CD4-positive, CD25-positive, alpha-beta regulatory T cell (primary cell): ENCODE measurements around the gene IGFALS. TPM values are rescaled to one million over a fixed set of nuclear protein-coding genes. Genes with fewer than 3 reads are reported as not detected.

Experiments
- ATAC-seq, 2 donors: fragments of 150-1000 bp; cut with Tn5 transposase; one replicate each; pipeline ENCODE4 v1.10.0; 2021; ENCODE audit warnings: low read depth in 2 of 2, moderate number of reproducible peaks in 2 of 2, moderate library complexity in 1 of 2
- DNase-seq, 3 donors: peaks; one replicate each; pipeline versions ENCODE4 v3.0.0 to v3.0.0-alpha.2; 2012 to 2022; ENCODE audit warnings: mixed read lengths in 1 of 3
- H3K27ac ChIP-seq: one replicate; pipeline ENCODE4 v1.7.0; 2013; ENCODE audit warnings: mild to moderate bottlenecking, low read length; ENCODE audit not compliant: insufficient read depth, poor library complexity, severe bottlenecking
- H3K27me3 ChIP-seq: one replicate; pipeline ENCODE4 v1.7.0; 2013; ENCODE audit warnings: low read length; ENCODE audit not compliant: control insufficient read depth, insufficient read depth
- H3K36me3 ChIP-seq: one replicate; pipeline ENCODE4 v1.7.0; 2013; ENCODE audit warnings: mild to moderate bottlenecking, low read length, moderate library complexity; ENCODE audit not compliant: control insufficient read depth, insufficient read depth
- H3K4me1 ChIP-seq: 2 replicates; pipeline ENCODE4 v1.7.0; 2013; ENCODE audit warnings: mild to moderate bottlenecking, low read length; ENCODE audit not compliant: insufficient read depth, control insufficient read depth, poor library complexity, severe bottlenecking
- H3K4me3 ChIP-seq: one replicate; pipeline ENCODE4 v1.7.0; 2013; ENCODE audit warnings: low read depth, mild to moderate bottlenecking, low read length, moderate library complexity
- H3K9me3 ChIP-seq, 2 experiments: 1 replicate in 1 of 2; 2 replicates in 1 of 2; pipeline ENCODE4 v1.7.0; 2013; ENCODE audit warnings: low read length in 2 of 2, mild to moderate bottlenecking in 1 of 2, moderate library complexity in 1 of 2; ENCODE audit not compliant: control insufficient read depth in 2 of 2
- H3K27ac Mint-ChIP-seq, 3 donors: one replicate each; pipeline ENCODE4 v1.8.0; 2020 to 2022; ENCODE audit warnings: mild to moderate bottlenecking in 3 of 3, mixed read lengths in 3 of 3, moderate library complexity in 2 of 3
- H3K27me3 Mint-ChIP-seq: one replicate; pipeline ENCODE4 v1.8.0; 2022; ENCODE audit warnings: mild to moderate bottlenecking, mixed read lengths
- H3K36me3 Mint-ChIP-seq: one replicate; pipeline ENCODE4 v1.8.0; 2020; ENCODE audit warnings: mixed read lengths
- H3K4me1 Mint-ChIP-seq, 4 donors: one replicate each; pipeline ENCODE4 v1.8.0; 2020 to 2022; ENCODE audit warnings: mixed read lengths in 4 of 4, mild to moderate bottlenecking in 1 of 4
- H3K4me3 Mint-ChIP-seq, 4 donors: one replicate each; pipeline ENCODE4 v1.8.0; 2020 to 2022; ENCODE audit warnings: mild to moderate bottlenecking in 4 of 4, mixed read lengths in 4 of 4, moderate library complexity in 3 of 4
- H3K9me3 Mint-ChIP-seq, 7 donors: one replicate each; pipeline ENCODE4 v1.8.0; 2020 to 2022; ENCODE audit warnings: mixed read lengths in 7 of 7, mild to moderate bottlenecking in 3 of 7, moderate library complexity in 2 of 7
- polyA plus RNA-seq, 4 donors: library from polyadenylated mRNA; unstranded; fragments of 300-500 nt; fragmentation: Illumina TruSeq; gene quantifications; one replicate each; pipeline ENCODE4 v1.2.3, GENCODE V29; 2021
- total RNA-seq: library from RNA; stranded (reverse); gene quantifications from one replicate; pipeline ENCODE4 v1.2.3, GENCODE V29; 2022

The IGFALS gene
- total and polyA plus RNA-seq, 5 donors from 2014 or later = 0.24 to 0.84 TPM; not detected in 3

DNA sequence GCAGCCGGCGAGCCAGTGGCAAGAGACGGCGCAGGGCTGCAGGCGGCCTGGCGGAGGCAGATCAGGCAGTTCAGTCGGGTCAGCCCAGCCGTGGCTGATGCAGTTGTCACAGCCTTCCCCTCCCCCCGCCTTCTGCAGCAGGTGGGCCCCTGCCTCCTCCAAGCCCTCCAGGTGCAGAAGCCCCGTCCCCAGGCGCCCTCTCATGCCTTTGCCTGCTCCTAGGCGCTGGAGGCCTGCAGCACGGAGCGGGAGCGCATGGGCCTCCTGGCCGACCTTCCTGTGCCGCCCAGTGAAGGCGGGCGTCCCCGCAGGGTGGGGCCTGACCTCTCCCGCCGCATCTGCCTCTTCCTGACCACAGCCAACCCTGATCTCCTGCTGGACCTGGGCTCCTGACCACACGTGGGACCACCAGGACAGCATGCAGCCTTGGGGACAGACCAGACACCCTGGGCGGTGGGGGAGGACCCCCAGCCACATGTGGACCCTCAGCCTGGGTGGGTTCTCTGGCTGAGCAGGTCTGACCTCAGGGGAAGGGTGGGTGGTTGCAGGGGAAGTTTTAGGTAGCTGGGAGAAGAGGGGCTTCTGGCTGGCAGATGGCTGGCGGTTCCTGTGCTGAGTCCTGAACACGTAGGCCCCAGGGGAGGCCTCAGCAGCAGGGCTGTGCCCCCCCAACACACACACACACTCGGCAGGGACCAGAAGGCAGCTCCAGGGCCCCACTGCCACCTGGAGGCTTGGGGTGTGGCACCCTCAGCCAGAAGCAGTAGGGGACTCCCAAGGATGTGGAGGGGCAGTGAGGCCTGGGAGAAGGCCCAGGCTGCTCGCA lies 17.4 kb downstream of the IGFALS start:
- Mint-ChIP-seq H3K36me3 (no peaks in the 10 kb centered on the region), H3K9me3 (no peaks in the 10 kb centered on the region), H3K27me3 (no peaks in the 10 kb centered on the region), H3K4me3 (peak overlapping the region in 1 of 4 donors; percentile 41), H3K27ac (no peak overlapping the region), H3K4me1 (peaks cover 0 to 18% (median 1%) of the 10 kb centered on the region in 4 donors)
- Histone ChIP-seq H3K4me1 (peaks cover 33% of the 10 kb centered on the region), H3K4me3 (no peak overlapping the region), H3K9me3 (no peaks in the 10 kb centered on the region), H3K36me3 (peaks cover 19% of the 10 kb centered on the region), H3K27me3 (no peaks in the 10 kb centered on the region), H3K27ac (no peak overlapping the region)
- ATAC-seq = no peak
- no peak for DNase-seq

GRCh38 chr16:1775006-1775845 lies 18.3 kb downstream of the IGFALS start:
- Mint-ChIP-seq H3K27me3 (no peaks in the 10 kb centered on the region), H3K9me3 (no peaks in the 10 kb centered on the region), H3K36me3 (no peaks in the 10 kb centered on the region), H3K4me1 (peaks cover 0 to 16% (median 1%) of the 10 kb centered on the region in 4 donors), H3K4me3 (peak overlapping the region; percentile 41 to 97 (median 78)), H3K27ac (peak overlapping the region in 1 of 3 donors; percentile 32)
- H3K9me3 ChIP-seq = no peaks in the 10 kb centered on the region
- H3K4me1 ChIP-seq = peaks cover 38% of the 10 kb centered on the region
- peaks cover 17% of the 10 kb centered on the region for H3K36me3 ChIP-seq
- H3K4me3 ChIP-seq = no peak overlapping the region
- no peak for DNase-seq
- no peaks in the 10 kb centered on the region for H3K27me3 ChIP-seq
- no peak for ATAC-seq
- no peak overlapping the region for H3K27ac ChIP-seq

- Histone ChIP-seq H3K27ac (no peak overlapping the region), H3K4me1 (peaks cover 46% of the 10 kb centered on the region), H3K9me3 (no peaks in the 10 kb centered on the region), H3K36me3 (peaks cover 17% of the 10 kb centered on the region), H3K27me3 (no peaks in the 10 kb centered on the region), H3K4me3 (no peak overlapping the region)
- Mint-ChIP-seq H3K36me3 (no peaks in the 10 kb centered on the region), H3K27ac (peak overlapping the region in 1 of 3 donors; percentile 32), H3K9me3 (no peaks in the 10 kb centered on the region), H3K27me3 (no peaks in the 10 kb centered on the region), H3K4me3 (peak overlapping the region; percentile 41 to 97 (median 91)), H3K4me1 (peaks cover 0 to 18% (median 1%) of the 10 kb centered on the region in 4 donors)
- DNase-seq (no peak), ATAC-seq (no peak)
Observed at GRCh38 chr16:1774448-1774780, 19.1 kb downstream of the IGFALS start.

DNA sequence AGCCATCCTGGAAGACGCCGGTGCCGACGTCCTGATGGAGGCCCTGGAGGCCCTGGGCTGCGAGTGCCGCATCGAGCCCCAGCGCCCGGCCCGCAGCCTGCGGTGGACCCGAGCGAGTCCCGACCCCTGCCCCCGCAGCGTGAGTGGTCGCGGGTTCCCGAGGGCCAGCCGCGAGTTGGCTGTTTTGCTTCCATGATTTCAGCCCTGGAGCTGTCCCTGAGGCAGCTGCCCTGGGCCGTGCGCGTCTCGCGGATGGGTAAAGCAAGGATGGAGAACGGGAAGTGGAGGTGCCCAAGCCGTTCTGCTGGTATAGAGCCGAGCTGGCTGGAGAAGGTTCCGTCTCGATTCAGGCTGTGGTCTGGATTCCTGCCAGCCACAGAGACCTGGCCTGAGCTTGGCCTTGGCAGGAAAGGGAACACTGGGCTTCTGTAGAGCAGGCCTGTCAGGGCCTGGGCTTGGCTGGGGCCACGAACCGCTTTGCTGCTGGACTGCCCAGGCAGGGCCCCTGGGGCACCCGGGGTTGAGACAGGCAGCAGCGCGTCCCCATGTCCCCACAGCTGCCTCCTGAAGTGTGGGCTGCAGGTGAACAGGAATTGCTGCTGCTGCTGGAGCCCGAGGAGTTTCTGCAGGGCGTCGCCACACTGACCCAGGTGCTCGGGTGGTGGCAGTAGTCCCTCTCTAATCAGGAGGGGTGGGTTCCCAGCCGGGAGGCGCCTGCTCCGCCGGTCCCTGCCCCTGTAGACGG lies 19.6 kb downstream of the IGFALS start:
- DNase-seq (no peak), ATAC-seq (no peak)
- Histone ChIP-seq H3K36me3 (peaks cover 17% of the 10 kb centered on the region), H3K9me3 (no peaks in the 10 kb centered on the region), H3K27me3 (no peaks in the 10 kb centered on the region), H3K4me1 (peaks cover 46% of the 10 kb centered on the region), H3K4me3 (peak overlapping the region; percentile 57), H3K27ac (peak overlapping the region; percentile 85)
- Mint-ChIP-seq H3K4me1 (peaks cover 0 to 18% (median 1%) of the 10 kb centered on the region in 4 donors), H3K27ac (no peak overlapping the region), H3K9me3 (no peaks in the 10 kb centered on the region), H3K36me3 (no peaks in the 10 kb centered on the region), H3K4me3 (peak overlapping the region; percentile 84 to 98 (median 97)), H3K27me3 (no peaks in the 10 kb centered on the region)

GRCh38 chr16:1772908-1773702 lies 20.4 kb downstream of the IGFALS start, which contains the start of gene MRPS34:
Gene MRPS34, minus strand, starts transcription at chr16:1773134. Its CDS starts 15 bp downstream, at chr16:1773119.
- Mint-ChIP-seq H3K27me3 (no peaks in the 10 kb centered on the region), H3K36me3 (peaks cover under 1% of the 10 kb centered on the region), H3K4me3 (peak within 1 kb of the TSS; percentile 89 to 98 (median 97)), H3K9me3 (no peaks in the 10 kb centered on the region), H3K27ac (peak within 1 kb of the TSS; percentile 85 to 97 (median 97)), H3K4me1 (peaks cover 0 to 18% (median 1%) of the 10 kb centered on the region in 4 donors)
- H3K4me1 ChIP-seq = peaks cover 46% of the 10 kb centered on the region
- H3K9me3 ChIP-seq = no peaks in the 10 kb centered on the region
- no peaks in the 10 kb centered on the region for H3K27me3 ChIP-seq
- peak within 1 kb of the TSS; percentile 77 for H3K4me3 ChIP-seq
- peaks cover 12% of the 10 kb centered on the region for H3K36me3 ChIP-seq
- peak; percentile 69 to 90 (median 78) for DNase-seq
- peak; percentile 50 to 51 for ATAC-seq
- H3K27ac ChIP-seq = peak within 1 kb of the TSS; percentile 85

- Histone ChIP-seq H3K4me3 (peak within 1 kb of the TSS; percentile 77), H3K27me3 (no peaks in the 10 kb centered on the region), H3K27ac (peak within 1 kb of the TSS; percentile 85), H3K36me3 (peaks cover 9% of the 10 kb centered on the region), H3K9me3 (no peaks in the 10 kb centered on the region), H3K4me1 (peaks cover 46% of the 10 kb centered on the region)
- DNase-seq (peak; percentile 25 to 72 (median 45)), ATAC-seq (peak; percentile 12 to 15)
- peak within 1 kb of the TSS; percentile 85 to 97 (median 97) for H3K27ac Mint-ChIP-seq
- peak within 1 kb of the TSS; percentile 89 to 98 (median 97) for H3K4me3 Mint-ChIP-seq
- no peaks in the 10 kb centered on the region for H3K9me3 Mint-ChIP-seq
- peaks cover 3% of the 10 kb centered on the region for H3K36me3 Mint-ChIP-seq
- H3K27me3 Mint-ChIP-seq = no peaks in the 10 kb centered on the region
- H3K4me1 Mint-ChIP-seq = peaks cover 0 to 18% (median 1%) of the 10 kb centered on the region in 4 donors
Observed at GRCh38 chr16:1772362-1772907, 21.1 kb downstream of the IGFALS start, which contains the start of gene EME2. Gene EME2, plus strand, starts transcription at chr16:1772810. Its CDS starts 418 bp downstream, at chr16:1773228.
